Measurements from ENCODE around the gene PCK1.

- TF ChIP-seq, protein P1, sequence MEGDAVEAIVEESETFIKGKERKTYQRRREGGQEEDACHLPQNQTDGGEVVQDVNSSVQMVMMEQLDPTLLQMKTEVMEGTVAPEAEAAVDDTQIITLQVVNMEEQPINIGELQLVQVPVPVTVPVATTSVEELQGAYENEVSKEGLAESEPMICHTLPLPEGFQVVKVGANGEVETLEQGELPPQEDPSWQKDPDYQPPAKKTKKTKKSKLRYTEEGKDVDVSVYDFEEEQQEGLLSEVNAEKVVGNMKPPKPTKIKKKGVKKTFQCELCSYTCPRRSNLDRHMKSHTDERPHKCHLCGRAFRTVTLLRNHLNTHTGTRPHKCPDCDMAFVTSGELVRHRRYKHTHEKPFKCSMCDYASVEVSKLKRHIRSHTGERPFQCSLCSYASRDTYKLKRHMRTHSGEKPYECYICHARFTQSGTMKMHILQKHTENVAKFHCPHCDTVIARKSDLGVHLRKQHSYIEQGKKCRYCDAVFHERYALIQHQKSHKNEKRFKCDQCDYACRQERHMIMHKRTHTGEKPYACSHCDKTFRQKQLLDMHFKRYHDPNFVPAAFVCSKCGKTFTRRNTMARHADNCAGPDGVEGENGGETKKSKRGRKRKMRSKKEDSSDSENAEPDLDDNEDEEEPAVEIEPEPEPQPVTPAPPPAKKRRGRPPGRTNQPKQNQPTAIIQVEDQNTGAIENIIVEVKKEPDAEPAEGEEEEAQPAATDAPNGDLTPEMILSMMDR (conservative IDR thresholded peaks at IDR 0.05 in 1 of 2, IDR thresholded peaks at IDR 0.05 in 1 of 2; ENCODE audit: low read depth in 1 of 2, low read length in 2 of 2), result no peak
- no peak for TF ChIP-seq EZH2 (IDR thresholded peaks at IDR 0.05; ENCODE audit: low read length, missing control alignments)
Observed at GRCh38 chr20:57608516-57608915, 47.6 kb downstream of the PCK1 start.

All from fibroblast of lung (primary cell).